Astrocyte (in vitro differentiated cells and primary cell): ENCODE data around the gene ACSL6.

ENCODE experiments used
- EZH2 ChIP-seq: IDR thresholded peaks from 2 replicates; pipeline ENCODE4 v1.6.1; 2012; ENCODE audit warnings: mild to moderate bottlenecking, low read length, inconsistent platforms; ENCODE audit not compliant: insufficient read depth
- TF ChIP-seq, protein P1 (sequence below): IDR thresholded peaks from 2 replicates; pipeline ENCODE4 v1.5.1; 2011; ENCODE audit warnings: low read depth, mild to moderate bottlenecking, inconsistent platforms, low read length, moderate library complexity; ENCODE audit not compliant: insufficient read depth

GRCh38 chr5:132007399-132008162 lies 3.9 kb downstream of the ACSL6 start:
- TF ChIP-seq, protein P1, sequence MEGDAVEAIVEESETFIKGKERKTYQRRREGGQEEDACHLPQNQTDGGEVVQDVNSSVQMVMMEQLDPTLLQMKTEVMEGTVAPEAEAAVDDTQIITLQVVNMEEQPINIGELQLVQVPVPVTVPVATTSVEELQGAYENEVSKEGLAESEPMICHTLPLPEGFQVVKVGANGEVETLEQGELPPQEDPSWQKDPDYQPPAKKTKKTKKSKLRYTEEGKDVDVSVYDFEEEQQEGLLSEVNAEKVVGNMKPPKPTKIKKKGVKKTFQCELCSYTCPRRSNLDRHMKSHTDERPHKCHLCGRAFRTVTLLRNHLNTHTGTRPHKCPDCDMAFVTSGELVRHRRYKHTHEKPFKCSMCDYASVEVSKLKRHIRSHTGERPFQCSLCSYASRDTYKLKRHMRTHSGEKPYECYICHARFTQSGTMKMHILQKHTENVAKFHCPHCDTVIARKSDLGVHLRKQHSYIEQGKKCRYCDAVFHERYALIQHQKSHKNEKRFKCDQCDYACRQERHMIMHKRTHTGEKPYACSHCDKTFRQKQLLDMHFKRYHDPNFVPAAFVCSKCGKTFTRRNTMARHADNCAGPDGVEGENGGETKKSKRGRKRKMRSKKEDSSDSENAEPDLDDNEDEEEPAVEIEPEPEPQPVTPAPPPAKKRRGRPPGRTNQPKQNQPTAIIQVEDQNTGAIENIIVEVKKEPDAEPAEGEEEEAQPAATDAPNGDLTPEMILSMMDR: peak; percentile 75
- TF ChIP-seq EZH2: no peak
